Peyer's patch (tissue), 4 donors: Measurements from ENCODE around the gene WDR44. TPM values are rescaled to one million over a fixed set of nuclear protein-coding genes. Genes with fewer than 3 reads are reported as not detected.

Experiments
- DNase-seq, 3 donors: peaks; one replicate each; pipeline ENCODE4 v3.0.0-alpha.2; 2017 to 2019
- H3K27ac ChIP-seq, 4 donors: fragments of 200-600 bp; sonication (generic); one replicate each; pipeline ENCODE4 v1.5.1; 2016 to 2019
- H3K27me3 ChIP-seq, 2 donors: fragments of 200-600 bp; sonication (generic); one replicate each; pipeline ENCODE4 v1.5.1; 2019
- H3K36me3 ChIP-seq, 3 donors: fragments of 200-600 bp; sonication (generic); one replicate each; pipeline ENCODE4 v1.5.1; 2016 to 2019
- H3K4me1 ChIP-seq, 4 donors: fragments of 200-600 bp; sonication (generic); one replicate each; pipeline ENCODE4 v1.5.1; 2016 to 2019
- H3K4me3 ChIP-seq, 4 donors: fragments of 200-600 bp; sonication (generic); 1 replicate in 3 of 4; 2 replicates in 1 of 4; pipeline ENCODE4 v1.5.1; 2016 to 2019; ENCODE audit warnings: mild to moderate bottlenecking in 1 of 4
- H3K9me3 ChIP-seq, 4 donors: fragments of 200-600 bp; sonication (generic); one replicate each; pipeline ENCODE4 v1.5.1; 2016 to 2019; ENCODE audit warnings: mild to moderate bottlenecking in 1 of 4
- POLR2A ChIP-seq, 2 donors: fragments of 450-650 bp; IDR thresholded peaks; one replicate each; pipeline ENCODE4 v1.5.1; 2017; ENCODE audit warnings: antibody characterized with exemption in 2 of 2, mild to moderate bottlenecking in 2 of 2, moderate library complexity in 2 of 2
- small RNA-seq, 2 donors: library from RNA; depleted of rRNA; stranded (forward); fragments of <200 nt; gene quantifications; one replicate each; pipeline ENCODE3, GENCODE V24; 2016
- total RNA-seq, 4 donors: library from RNA; depleted of rRNA; stranded (reverse); fragments of >200 nt; gene quantifications; one replicate each; pipeline ENCODE4 v1.1.0, GENCODE V29; 2016
- TF ChIP-seq, protein P1 (sequence below), 6 experiments: fragments of 450-650 bp in 4 of 6; fragments of 200-600 bp in 2 of 6; sonication (generic) in 1 of 6; IDR thresholded peaks; one replicate each; pipeline ENCODE4 v1.5.1; 2017 to 2019; ENCODE audit warnings: antibody characterized with exemption in 6 of 6, mild to moderate bottlenecking in 3 of 6, moderate library complexity in 1 of 6

The WDR44 gene
- total RNA-seq, 4 donors from 2014 or later: 11.8 to 35.5 (median 18.6) TPM

DNA sequence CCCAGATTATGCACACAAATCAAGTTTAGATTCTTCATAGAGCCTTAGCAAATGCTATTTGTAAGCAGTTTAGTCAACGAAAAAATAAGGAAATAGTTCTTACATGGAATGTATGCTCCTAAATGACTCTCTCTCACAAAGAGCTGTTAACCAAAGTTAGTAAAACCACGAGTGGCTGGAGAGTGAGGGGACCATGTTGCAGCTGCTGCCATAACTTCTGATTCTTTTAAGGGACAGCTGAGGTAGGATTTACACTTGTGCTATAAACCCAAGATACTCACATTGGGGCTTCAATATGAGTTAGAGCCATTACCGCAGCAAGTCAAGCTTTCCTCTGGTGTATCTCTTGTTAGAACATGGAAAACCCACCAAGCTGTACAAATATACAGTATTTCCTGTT is 152.4 kb downstream of the WDR44 start:
- H3K36me3 ChIP-seq: no peaks in the 10 kb centered on the region
- TF ChIP-seq, protein P1, sequence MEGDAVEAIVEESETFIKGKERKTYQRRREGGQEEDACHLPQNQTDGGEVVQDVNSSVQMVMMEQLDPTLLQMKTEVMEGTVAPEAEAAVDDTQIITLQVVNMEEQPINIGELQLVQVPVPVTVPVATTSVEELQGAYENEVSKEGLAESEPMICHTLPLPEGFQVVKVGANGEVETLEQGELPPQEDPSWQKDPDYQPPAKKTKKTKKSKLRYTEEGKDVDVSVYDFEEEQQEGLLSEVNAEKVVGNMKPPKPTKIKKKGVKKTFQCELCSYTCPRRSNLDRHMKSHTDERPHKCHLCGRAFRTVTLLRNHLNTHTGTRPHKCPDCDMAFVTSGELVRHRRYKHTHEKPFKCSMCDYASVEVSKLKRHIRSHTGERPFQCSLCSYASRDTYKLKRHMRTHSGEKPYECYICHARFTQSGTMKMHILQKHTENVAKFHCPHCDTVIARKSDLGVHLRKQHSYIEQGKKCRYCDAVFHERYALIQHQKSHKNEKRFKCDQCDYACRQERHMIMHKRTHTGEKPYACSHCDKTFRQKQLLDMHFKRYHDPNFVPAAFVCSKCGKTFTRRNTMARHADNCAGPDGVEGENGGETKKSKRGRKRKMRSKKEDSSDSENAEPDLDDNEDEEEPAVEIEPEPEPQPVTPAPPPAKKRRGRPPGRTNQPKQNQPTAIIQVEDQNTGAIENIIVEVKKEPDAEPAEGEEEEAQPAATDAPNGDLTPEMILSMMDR (IDR thresholded peaks at IDR 0.05): no peak
- no peak for TF ChIP-seq POLR2A (IDR thresholded peaks at IDR 0.05)
- H3K4me3 ChIP-seq: no peak overlapping the region
- no peaks in the 10 kb centered on the region for H3K4me1 ChIP-seq
- peak overlapping the region in 1 of 4 donors; percentile 92 for H3K27ac ChIP-seq
- DNase-seq: no peak
- no peaks in the 10 kb centered on the region for H3K9me3 ChIP-seq
- no peaks in the 10 kb centered on the region for H3K27me3 ChIP-seq

DNA sequence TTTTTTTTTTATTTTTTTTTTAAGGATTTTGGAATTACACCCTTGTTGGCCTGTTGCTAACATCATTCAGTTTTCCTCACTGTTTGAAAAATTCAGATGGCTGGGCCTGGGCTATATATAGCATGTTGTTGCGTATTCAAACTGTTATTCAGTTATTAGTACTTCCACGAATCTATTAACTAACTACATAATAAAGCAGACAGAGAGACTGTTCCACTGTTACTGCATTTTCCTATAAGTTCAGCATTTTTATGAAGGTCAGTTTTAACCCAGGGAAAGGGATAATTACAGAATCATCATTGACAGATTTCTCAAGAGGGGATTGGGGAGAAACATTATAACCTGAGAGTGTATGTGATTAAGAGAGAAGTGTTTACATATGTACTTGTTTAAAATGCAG is 152.8 kb downstream of the WDR44 start:
- Histone ChIP-seq H3K9me3 (no peaks in the 10 kb centered on the region), H3K27ac (no peak overlapping the region), H3K4me1 (no peaks in the 10 kb centered on the region), H3K36me3 (no peaks in the 10 kb centered on the region), H3K27me3 (no peaks in the 10 kb centered on the region), H3K4me3 (no peak overlapping the region)
- TF ChIP-seq POLR2A (IDR thresholded peaks at IDR 0.05): no peak
- TF ChIP-seq, protein P1 (IDR thresholded peaks at IDR 0.05): no peak
- no peak for DNase-seq

DNA sequence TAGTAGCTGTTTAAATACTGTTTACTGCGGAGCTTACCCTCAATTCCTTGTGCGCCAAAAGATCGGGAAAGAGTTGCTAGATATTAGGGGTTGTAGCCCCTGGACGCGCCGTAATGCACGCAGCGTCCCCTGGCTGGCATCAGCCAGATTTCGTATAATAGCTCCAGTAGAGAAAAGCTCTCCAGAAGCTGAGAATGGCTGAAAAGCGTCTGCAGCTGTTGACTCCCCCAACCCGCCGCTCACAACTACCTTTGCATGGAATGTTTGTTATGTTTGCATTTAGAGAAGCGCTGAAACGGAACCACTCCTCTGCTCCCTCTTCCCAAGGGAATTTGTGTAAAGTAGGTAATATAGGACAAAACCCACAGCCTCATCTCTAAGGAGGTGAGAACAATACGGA is 153.4 kb downstream of the WDR44 start:
- DNase-seq: no peak
- TF ChIP-seq POLR2A (IDR thresholded peaks at IDR 0.05): no peak
- TF ChIP-seq, protein P1 (IDR thresholded peaks at IDR 0.05): no peak
- no peaks in the 10 kb centered on the region for H3K36me3 ChIP-seq
- H3K27ac ChIP-seq: no peak overlapping the region
- no peaks in the 10 kb centered on the region for H3K27me3 ChIP-seq
- no peaks in the 10 kb centered on the region for H3K9me3 ChIP-seq
- no peak overlapping the region for H3K4me3 ChIP-seq
- H3K4me1 ChIP-seq: no peaks in the 10 kb centered on the region

Small RNAs within 50 kb of the gene (small RNA-seq; reads per million reads assigned to genes)
- gene MIR1277: 0 reads per million in 2 donors

Other genes with a start within 250 kb of the WDR44 start
- gene KLHL13, start 229.3 kb upstream of the WDR44 start, total RNA-seq: 10 to 100 TPM in 1 of 4 donors, 1 to 10 TPM in 3; 4.0 to 14.0 (median 8.1) TPM
- 10 to 100 TPM in 2 of 4 donors, 1 to 10 TPM in 2; 5.6 to 34.7 (median 10.4) TPM for gene DOCK11, start 149.7 kb downstream of the WDR44 start, total RNA-seq